ENCODE measurements around the gene TMEM156.

Gene TMEM156

DNA sequence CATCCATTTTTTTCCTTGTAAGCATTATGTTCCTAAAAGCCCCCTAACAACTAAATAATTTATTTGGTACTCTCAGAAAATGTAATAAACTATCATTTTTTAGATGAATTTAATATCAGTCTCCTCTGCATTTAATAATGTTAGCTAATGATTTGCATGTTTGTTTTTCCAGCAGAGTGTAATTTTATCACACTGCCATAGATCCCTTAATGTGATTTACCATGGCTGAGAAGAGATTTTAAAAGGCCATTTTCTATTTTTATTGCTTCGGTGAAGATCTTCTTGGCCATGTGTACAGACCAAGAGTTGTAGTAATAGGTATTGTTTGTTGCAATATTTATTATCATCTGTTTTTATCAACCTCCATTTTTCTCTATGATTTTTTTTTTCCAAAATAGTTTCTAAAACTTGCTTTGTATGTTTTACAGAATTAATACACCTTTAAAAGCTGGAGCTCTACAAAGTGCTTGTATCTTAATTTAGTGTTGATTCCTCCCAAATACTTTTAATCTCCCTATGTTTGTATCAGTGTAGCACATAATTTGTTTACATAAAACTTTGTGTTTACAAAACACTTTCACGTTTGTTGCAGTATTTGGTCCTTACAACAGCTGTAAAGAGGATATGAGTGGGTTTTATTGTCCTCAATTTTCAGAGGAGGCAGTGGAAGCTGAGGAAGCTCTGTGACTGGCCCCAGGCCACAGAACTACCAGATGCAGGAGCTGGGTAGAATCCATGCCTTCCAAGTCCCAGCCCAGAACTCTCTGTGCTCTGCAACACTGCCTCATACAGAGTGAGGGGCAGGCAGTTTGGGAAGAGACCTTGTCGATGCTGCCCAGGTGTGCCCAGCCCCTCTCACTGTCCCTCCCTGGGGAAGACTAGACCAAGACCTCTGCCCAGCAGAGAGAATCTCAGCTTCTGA is 106.5 kb downstream of the TMEM156 start:
- DNase-seq (ENCODE audit: low read depth) = no peak

DNA sequence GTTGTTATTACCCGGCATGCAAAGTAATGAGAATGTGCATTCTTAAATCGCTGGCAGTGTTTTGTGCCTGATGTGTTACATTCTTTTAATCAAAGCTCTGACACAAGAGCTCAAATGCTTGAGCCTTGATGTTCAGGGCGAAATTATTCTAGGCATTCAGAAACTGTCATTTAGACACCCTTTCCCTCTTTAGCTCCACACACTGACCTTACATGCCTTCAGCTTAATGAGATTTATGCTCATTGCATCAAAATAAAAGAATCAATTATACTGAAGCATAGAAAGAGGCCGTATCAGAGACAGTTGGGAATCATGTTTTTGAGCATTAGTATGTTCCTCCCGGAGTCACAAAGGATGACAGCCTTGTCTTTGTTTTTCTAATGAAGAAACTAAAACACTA is 107.9 kb downstream of the TMEM156 start:
- DNase-seq (ENCODE audit: low read depth) = no peak

DNA sequence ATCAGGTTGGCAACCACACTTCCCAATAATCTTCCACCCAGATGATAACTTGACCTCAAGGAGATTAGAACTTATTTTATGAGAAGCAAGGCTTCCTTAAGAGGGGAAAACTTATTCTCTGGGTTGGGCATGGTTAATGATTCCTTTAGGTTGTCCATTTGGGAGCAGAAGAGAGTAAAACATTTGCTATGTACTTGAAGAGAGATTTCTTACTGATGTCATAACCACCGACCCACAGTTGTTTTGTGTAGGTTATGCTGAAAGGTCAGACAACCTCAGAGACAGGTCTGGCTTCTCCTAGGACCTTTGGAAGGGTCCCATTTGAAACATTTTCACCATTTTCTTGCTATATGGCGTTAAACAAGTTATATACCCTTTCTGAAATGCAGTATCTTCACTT is 108.5 kb downstream of the TMEM156 start:
- no peak for DNase-seq (ENCODE audit: low read depth)

DNA sequence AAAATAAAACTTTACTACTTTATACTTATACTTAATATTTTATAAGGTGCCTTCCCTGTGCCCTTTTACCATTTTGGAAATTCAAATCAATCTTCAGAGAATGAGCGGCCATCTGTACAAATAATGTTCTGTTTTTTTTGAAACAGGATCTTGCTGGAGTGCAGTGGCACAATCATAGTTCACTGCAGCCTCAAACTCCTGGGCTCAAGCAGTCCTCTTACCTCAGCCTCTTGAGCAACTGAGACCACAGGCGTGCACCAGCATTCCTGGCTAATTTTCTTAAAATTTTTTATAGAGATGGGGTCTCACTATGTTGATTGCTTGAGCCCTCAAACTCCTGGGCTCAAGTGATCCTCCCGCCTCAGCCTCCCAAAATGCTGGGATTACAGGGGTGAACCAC is 111.1 kb downstream of the TMEM156 start:
- no peak for DNase-seq (ENCODE audit: low read depth)

DNA sequence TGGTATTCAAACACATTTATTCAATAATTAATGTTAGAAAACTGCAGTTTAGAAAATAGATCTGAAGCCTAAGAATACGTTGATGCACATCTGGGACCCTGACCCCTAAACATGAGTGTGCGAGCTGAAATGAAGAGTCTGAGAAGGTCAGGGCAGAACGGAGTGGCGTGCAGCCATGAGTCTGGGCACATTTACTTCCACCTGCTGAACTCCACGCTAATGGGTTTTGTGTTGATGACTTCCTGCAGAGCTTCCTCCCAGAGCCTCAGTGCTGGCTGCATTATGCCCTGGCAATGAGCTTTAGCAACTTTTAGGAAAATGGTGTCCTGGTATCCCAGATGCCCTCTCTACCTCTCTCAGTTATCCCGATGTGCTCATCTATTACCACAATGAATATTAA is 111.5 kb downstream of the TMEM156 start:
- DNase-seq (ENCODE audit: low read depth) = no peak

DNA sequence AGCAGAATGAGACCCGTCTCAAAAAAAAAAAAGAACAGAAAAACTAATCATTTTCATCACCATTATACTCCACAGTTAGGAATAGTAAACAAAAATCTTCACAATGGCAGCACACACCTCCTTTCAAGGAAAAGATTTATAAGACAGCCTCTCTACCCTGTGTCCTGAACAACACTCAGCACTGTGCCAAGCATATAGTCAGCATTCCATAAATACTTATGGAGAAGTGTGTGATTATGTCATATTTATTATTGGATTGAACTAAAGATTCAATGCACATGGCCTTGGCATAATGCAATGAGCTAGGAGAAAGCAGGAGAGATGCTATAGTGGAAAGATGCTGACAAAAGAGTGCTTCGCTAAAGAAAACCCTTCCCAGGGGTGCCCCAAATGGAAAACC is 112.0 kb downstream of the TMEM156 start:
- DNase-seq (ENCODE audit: low read depth) = no peak

DNA sequence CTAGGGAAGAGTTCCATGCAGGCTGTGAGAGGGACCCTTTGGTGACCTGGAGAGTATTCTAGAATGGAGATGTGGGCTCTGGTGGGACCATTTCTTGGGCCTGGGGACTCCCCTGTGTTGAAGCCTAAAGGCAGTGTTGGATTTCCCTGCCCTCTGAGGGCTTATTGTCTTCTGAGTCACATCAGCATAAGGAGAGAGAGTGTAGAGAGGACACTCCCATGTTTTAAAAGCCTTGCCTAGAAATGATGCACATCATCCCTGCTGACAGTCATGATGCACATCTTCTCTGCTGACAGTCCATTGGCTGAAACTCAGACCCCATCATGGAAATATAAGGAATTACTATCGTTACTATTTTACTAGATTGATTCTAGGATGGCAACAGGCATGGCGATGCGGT is 112.7 kb downstream of the TMEM156 start:
- no peak for DNase-seq (ENCODE audit: low read depth)

DNA sequence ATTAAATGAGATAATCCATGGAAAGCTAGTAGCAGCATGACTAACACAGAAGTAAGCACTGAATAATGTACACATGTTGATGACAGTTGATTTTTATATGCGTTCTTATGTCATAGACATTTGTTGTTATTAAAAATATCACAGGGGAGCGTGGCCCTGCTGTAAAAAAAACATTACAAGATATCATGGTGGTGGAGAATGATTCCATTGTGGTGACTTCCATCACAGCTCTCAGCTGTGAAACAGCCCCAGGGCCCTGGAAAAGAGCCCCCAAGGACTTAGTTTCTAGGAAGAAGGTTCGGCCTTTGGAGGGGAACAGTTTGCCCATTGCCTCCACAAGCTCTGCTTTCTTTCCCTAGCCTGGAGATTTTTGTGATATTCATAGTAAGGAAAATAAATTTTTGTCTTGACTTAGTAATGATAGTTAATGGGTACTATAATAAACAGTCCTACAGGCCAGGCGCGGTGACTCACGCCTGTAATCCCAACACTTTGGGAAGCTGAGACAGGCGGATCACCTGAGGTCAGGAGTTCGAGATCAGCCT is 114.7 kb downstream of the TMEM156 start:
- DNase-seq (ENCODE audit: low read depth) = no peak
